ENCODE data around the gene SUPT4H1.

DNA sequence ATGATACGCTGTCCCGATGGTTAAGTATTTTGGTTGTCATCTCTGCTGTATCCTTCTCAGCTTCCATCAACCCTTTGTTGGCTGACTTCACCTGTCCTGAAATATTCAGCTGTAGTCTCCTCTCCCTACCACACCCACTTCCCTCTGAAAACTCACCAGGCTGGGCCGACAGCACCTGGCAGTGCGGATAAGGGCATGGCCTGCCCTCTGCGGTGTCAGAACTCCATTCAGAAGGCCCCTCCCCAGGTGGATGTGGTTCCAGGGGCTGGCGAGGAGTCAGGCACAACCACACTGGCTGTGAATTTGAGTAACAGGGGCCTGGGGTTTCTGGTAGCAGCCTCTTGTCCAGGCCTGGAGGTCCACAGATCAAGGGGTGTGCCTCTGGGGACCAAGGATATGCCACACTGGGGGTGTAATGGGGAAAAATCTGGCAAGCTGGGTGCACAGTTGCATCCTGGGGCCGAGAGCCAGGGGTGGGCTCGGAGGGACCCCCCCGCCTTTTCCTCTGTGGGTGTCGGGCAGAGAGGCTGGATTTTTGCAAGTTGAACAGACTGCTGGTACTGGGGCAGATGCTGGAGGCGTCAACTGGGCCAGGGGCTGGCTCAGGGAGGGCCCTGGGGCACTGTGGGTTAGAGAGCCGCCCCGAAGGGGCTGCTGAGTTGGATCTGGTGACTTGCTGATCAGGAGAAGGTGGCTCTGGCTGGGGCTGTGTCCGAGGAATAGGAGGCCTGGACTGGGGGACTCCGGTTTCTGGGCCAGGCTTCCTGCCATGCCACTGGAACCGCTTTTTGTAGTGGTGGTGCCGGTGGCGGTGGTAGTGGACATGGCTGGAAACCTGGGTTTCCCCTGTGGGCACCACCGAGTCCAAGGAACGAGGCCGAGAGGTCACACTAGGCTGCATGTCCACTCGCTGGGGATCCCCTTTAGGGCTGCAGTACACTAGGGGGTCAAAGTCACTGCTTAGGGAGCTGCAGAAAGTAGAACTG, 5.6 kb upstream of the SUPT4H1 start:
- TF ChIP-seq POLR2A (IDR thresholded peaks at IDR 0.05): no peak
- TF ChIP-seq, protein P1, sequence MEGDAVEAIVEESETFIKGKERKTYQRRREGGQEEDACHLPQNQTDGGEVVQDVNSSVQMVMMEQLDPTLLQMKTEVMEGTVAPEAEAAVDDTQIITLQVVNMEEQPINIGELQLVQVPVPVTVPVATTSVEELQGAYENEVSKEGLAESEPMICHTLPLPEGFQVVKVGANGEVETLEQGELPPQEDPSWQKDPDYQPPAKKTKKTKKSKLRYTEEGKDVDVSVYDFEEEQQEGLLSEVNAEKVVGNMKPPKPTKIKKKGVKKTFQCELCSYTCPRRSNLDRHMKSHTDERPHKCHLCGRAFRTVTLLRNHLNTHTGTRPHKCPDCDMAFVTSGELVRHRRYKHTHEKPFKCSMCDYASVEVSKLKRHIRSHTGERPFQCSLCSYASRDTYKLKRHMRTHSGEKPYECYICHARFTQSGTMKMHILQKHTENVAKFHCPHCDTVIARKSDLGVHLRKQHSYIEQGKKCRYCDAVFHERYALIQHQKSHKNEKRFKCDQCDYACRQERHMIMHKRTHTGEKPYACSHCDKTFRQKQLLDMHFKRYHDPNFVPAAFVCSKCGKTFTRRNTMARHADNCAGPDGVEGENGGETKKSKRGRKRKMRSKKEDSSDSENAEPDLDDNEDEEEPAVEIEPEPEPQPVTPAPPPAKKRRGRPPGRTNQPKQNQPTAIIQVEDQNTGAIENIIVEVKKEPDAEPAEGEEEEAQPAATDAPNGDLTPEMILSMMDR (IDR thresholded peaks at IDR 0.05): no peak

All from testis (tissue), 2 donors.